Tibial nerve (tissue), 4 donors: ENCODE results near the gene TACR2.

Source experiments
- EP300 ChIP-seq, 2 donors: sonication (generic); formaldehyde crosslinking; IDR thresholded peaks; one replicate each; pipeline ENCODE4 v1.6.1; 2017; ENCODE audit warnings: antibody characterized with exemption in 2 of 2, mild to moderate bottlenecking in 1 of 2
- TF ChIP-seq, protein P1 (sequence below), 5 experiments: fragments of 200-600 bp in 3 of 5; fragments of 450-650 bp in 2 of 5; sonication (generic) in 3 of 5; IDR thresholded peaks; one replicate each; pipeline ENCODE4 v1.5.1; 2016 to 2019; ENCODE audit warnings: antibody characterized with exemption in 5 of 5, mild to moderate bottlenecking in 3 of 5, moderate library complexity in 2 of 5

GRCh38 chr10:69422676-69423075 lies 6.0 kb upstream of the TACR2 start:
- TF ChIP-seq, protein P1, sequence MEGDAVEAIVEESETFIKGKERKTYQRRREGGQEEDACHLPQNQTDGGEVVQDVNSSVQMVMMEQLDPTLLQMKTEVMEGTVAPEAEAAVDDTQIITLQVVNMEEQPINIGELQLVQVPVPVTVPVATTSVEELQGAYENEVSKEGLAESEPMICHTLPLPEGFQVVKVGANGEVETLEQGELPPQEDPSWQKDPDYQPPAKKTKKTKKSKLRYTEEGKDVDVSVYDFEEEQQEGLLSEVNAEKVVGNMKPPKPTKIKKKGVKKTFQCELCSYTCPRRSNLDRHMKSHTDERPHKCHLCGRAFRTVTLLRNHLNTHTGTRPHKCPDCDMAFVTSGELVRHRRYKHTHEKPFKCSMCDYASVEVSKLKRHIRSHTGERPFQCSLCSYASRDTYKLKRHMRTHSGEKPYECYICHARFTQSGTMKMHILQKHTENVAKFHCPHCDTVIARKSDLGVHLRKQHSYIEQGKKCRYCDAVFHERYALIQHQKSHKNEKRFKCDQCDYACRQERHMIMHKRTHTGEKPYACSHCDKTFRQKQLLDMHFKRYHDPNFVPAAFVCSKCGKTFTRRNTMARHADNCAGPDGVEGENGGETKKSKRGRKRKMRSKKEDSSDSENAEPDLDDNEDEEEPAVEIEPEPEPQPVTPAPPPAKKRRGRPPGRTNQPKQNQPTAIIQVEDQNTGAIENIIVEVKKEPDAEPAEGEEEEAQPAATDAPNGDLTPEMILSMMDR (IDR thresholded peaks at IDR 0.05) = no peak
- TF ChIP-seq EP300 (IDR thresholded peaks at IDR 0.05) = no peak
